Psoas muscle (tissue), 8 donors: ENCODE data around the gene CUX1. TPM values are rescaled to one million over a fixed set of nuclear protein-coding genes. Genes with fewer than 3 reads are reported as not detected.

ENCODE experiments used
- ATAC-seq, 4 donors: fragments of 200-7000 bp; cut with Tn5 transposase; one replicate each; pipeline ENCODE4 v1.9.1; 2020; ENCODE audit warnings: moderate library complexity in 3 of 4, mild to moderate bottlenecking in 2 of 4
- DNase-seq, 2 donors: peaks; one replicate each; pipeline ENCODE4 v3.0.0-alpha.2; 2020
- H3K27ac ChIP-seq: fragments of 200-600 bp; one replicate; pipeline ENCODE4 v1.8.0; 2022
- H3K27me3 ChIP-seq, 3 donors: fragments of 200-600 bp in 1 of 3; one replicate each; pipeline versions ENCODE4 v1.6.1 to v1.8.0; 2013 to 2022; ENCODE audit warnings: low read length in 2 of 3, mild to moderate bottlenecking in 2 of 3, moderate library complexity in 1 of 3; ENCODE audit not compliant: insufficient read depth in 3 of 3
- H3K36me3 ChIP-seq, 2 donors: fragments of 200-600 bp in 1 of 2; one replicate each; pipeline versions ENCODE4 v1.6.1 to v1.8.0; 2013 to 2022; ENCODE audit warnings: low read depth in 1 of 2, mild to moderate bottlenecking in 1 of 2, moderate library complexity in 1 of 2; ENCODE audit not compliant: insufficient read depth in 1 of 2
- H3K4me1 ChIP-seq: fragments of 200-600 bp; one replicate; pipeline ENCODE4 v1.8.0; 2022
- H3K4me3 ChIP-seq: fragments of 200-600 bp; one replicate; pipeline ENCODE4 v1.8.0; 2022; ENCODE audit warnings: mild to moderate bottlenecking
- H3K9me3 ChIP-seq: fragments of 200-600 bp; one replicate; pipeline ENCODE4 v1.8.0; 2022
- WGBS, 3 donors: extraction: QIAGEN DNeasy Blood & Tissue Kit; methylation state at CpG; one replicate each; pipeline versions ENCODE4 v1.1.6 to v1.1.7; 2013; 5-methylcytosine and 5-hydroxymethylcytosine counted together
- intact Hi-C, 2 donors: fragments of 100-400 bp; cut with DNase I; formaldehyde crosslinking; loops; one replicate each; pipeline versions ENCODE4 v1.11.0 to v1.14.2; 2022
- polyA plus RNA-seq, 3 donors: library from polyadenylated mRNA; stranded (reverse); fragments of 200-250 nt; gene quantifications; one replicate each; pipeline ENCODE4 v1.2.3, GENCODE V29; 2013
- total RNA-seq, 4 donors: library from RNA; stranded (reverse); fragmentation: NEBNext Ultra II Directional in 2 of 4; extraction: Animal tissue kit (Norgen Biotek cat#: 25700) in 2 of 4; gene quantifications; one replicate each; pipeline versions ENCODE4 v1.2.1 to v1.2.4, GENCODE V29; 2021 to 2023
- TF ChIP-seq, protein P1 (sequence below): fragments of 200-600 bp; IDR thresholded peaks from one replicate; pipeline ENCODE4 v1.8.0; 2022; ENCODE audit warnings: antibody characterized with exemption
- donor health status: healthy with polysubstance abuse.
- donor health status: DM: no; HTN: no; CAD: no; lungs with moderate emphysema.
- donor health status: Bipolar disorder and iron deficiency.
- donor health status: healthy.
- donor health status: DM: yes; HTN: yes; CAD: no.
- donor health status: DM: no; HTN: no; CAD: no.
- donor health status: DM: no; HTN: no; CAD: no.
- donor health status: DM: yes; HTN: yes; CAD: no.

Gene CUX1
- total and polyA plus RNA-seq, 7 donors: 12.5 to 95.6 (median 72.4) TPM

DNA sequence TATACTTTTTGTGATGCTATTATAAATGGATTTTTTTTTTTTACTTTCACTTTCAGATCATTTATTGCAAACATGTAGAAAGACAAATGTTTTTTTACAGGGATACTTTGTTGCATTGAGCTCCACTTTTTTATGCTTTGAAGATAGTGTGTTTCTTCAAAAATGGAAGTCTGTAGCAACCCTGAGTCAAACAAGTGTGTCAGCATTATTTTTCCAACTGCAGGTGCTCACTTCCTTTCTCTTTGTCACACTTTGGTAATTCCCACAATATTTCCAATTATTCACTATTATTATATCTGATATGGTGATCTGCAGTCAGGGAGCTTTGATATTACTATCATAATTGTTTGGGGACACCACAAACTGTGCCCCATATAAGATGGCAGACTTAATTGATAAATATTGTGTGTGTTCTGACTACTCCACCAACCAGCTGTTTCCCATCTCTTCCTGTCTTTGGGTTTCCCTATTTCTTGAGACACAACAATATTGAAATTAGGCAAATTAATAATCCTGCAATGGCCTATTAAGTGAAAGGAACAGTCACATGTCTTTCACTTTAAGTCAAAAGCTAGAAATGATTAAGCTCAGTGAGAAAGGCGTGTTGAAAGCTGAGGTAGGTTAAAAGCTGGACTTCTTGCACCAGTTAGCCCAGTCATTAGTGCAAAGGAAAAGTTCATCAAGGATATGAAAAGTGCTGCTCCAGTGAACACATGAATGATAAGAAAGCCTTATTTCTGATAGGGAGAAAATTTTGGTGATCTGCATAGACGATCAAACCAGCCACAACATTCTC is 238.0 kb downstream of the CUX1 start:
- Histone ChIP-seq H3K4me1 (peaks cover 14% of the 10 kb centered on the region), H3K36me3 (no peaks in the 10 kb centered on the region)
- intact Hi-C loops: no loop called here

DNA sequence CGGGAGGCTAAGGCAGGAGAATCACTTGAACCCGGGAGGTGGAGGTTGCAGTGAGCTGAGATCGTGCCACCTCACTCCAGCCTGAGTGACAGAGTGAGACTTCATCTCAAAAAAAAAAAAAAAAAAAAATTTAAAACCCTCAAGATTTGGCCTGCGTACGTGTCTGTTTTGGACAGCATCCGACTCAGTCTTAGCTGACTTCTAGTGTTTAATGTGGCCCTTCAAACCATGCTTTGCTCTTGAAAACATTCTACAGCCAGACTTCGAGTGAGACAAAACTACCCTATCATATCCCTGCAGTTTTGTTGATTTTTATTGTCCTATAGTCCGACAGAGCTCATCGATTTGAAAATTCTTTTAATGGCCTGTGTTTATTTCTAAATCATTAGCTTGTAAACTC is 242.1 kb downstream of the CUX1 start:
- no peak overlapping the region for H3K27ac ChIP-seq
- intact Hi-C loops: no loop called here
- no peaks in the 10 kb centered on the region for H3K27me3 ChIP-seq
- H3K4me3 ChIP-seq: no peak overlapping the region
- H3K9me3 ChIP-seq: no peaks in the 10 kb centered on the region
- TF ChIP-seq, protein P1, sequence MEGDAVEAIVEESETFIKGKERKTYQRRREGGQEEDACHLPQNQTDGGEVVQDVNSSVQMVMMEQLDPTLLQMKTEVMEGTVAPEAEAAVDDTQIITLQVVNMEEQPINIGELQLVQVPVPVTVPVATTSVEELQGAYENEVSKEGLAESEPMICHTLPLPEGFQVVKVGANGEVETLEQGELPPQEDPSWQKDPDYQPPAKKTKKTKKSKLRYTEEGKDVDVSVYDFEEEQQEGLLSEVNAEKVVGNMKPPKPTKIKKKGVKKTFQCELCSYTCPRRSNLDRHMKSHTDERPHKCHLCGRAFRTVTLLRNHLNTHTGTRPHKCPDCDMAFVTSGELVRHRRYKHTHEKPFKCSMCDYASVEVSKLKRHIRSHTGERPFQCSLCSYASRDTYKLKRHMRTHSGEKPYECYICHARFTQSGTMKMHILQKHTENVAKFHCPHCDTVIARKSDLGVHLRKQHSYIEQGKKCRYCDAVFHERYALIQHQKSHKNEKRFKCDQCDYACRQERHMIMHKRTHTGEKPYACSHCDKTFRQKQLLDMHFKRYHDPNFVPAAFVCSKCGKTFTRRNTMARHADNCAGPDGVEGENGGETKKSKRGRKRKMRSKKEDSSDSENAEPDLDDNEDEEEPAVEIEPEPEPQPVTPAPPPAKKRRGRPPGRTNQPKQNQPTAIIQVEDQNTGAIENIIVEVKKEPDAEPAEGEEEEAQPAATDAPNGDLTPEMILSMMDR: no peak
- no peaks in the 10 kb centered on the region for H3K36me3 ChIP-seq
- DNase-seq (no peak), ATAC-seq (no peak)
- WGBS, 3 donors: 86 to 94% (median 89%) methylated on average over 9 of the region's 9 CpGs
- H3K4me1 ChIP-seq: no peaks in the 10 kb centered on the region

More for the DNA sequence above, 238.0 kb downstream of the CUX1 start:
- Histone ChIP-seq H3K4me3 (no peak overlapping the region), H3K27me3 (no peaks in the 10 kb centered on the region), H3K27ac (no peak overlapping the region), H3K9me3 (no peaks in the 10 kb centered on the region)
- TF ChIP-seq, protein P1: no peak
- no peak for DNase-seq
- 96 to 99% (median 97%) methylated on average over 2 of the region's 2 CpGs for WGBS, 3 donors
- ATAC-seq: no peak

DNA sequence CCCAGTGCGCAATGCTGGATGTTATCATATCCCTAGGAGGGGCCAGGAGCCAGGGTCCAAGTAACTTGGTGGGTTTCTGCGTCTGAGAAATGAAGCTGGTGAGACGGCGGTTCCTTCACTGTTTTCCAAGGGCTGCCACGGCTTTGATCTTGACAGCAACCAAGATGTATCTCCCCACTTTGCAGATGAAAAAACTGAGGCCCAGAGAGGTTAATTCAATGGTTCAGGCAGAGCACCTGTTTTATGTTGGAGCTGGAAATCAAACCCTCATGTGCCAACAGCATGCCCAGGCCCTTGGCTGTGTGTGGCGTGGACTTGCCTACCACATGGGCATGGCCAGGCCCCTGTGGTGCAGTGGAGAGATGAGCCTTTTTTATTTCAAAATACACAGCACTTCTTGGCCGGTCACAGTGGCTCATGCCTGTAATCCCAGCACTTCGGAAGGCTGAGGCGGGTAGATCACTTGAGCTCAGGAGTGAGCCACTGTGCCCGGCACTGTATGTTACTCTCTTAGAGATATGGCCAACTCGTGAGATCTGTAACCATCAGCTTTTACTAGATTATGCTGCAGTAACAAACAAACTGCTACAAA is 244.0 kb downstream of the CUX1 start:
- H3K4me3 ChIP-seq: no peak overlapping the region
- H3K27me3 ChIP-seq: no peaks in the 10 kb centered on the region
- no peak overlapping the region for H3K27ac ChIP-seq
- 77 to 84% (median 80%) methylated on average over 11 of the region's 11 CpGs for WGBS, 3 donors
- DNase-seq: no peak
- TF ChIP-seq, protein P1: no peak
- intact Hi-C loops: no loop called here
- ATAC-seq: no peak
- H3K4me1 ChIP-seq: no peaks in the 10 kb centered on the region
- H3K36me3 ChIP-seq: no peaks in the 10 kb centered on the region
- H3K9me3 ChIP-seq: no peaks in the 10 kb centered on the region

DNA sequence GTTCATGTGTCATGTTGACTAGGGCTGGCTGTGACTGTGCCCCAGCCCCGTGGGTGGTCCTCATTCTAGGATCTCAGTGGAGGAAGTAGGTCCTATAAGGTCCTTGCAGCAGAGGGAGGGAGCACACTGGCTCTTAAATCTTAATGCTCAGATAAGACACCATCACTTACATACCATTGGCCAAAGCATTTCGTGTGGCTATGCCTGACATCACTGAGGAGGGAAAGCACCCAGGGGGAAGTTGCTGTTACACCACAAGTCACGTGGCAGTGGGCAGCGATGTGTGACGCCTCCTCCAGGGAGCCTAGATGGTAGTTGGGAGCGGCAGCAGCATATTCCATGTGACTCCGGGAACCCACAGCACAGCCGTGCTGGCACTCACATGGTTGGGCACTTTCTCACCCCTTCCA is 244.6 kb downstream of the CUX1 start:
- Histone ChIP-seq H3K9me3 (no peaks in the 10 kb centered on the region), H3K4me3 (no peak overlapping the region), H3K27ac (no peak overlapping the region), H3K4me1 (no peaks in the 10 kb centered on the region), H3K27me3 (no peaks in the 10 kb centered on the region), H3K36me3 (no peaks in the 10 kb centered on the region)
- 86 to 88% (median 87%) methylated on average over 8 of the region's 8 CpGs for WGBS, 3 donors
- intact Hi-C loops: no loop called here
- TF ChIP-seq, protein P1: no peak
- DNase-seq (no peak), ATAC-seq (no peak)
